Chondrocyte (in vitro differentiated cells): ENCODE results near the gene AGPS. TPM values are rescaled to one million over a fixed set of nuclear protein-coding genes. Genes with fewer than 3 reads are reported as not detected.
"Not testable (repeated sequence)": the region's sequence is repeated elsewhere in the genome, so short reads cannot be mapped to it uniquely, and the experiment has no call there.

Source experiments
- DNase-seq: peaks from one replicate; pipeline ENCODE4 v3.0.0; 2021; ENCODE audit warnings: mixed read lengths, low spot score
- H3K27ac Mint-ChIP-seq: one replicate; pipeline ENCODE4 v1.8.0; 2021; ENCODE audit warnings: mild to moderate bottlenecking, moderate library complexity, mixed read lengths; ENCODE audit not compliant: unreplicated experiment
- H3K27me3 Mint-ChIP-seq: 2 replicates; pipeline ENCODE4 v1.8.0; 2021; ENCODE audit warnings: low read depth, mixed read lengths
- H3K36me3 Mint-ChIP-seq: 2 replicates; pipeline ENCODE4 v1.8.0; 2021; ENCODE audit warnings: low read depth, mixed read lengths
- H3K4me1 Mint-ChIP-seq: 2 replicates; pipeline ENCODE4 v1.8.0; 2021; ENCODE audit warnings: low read depth, mild to moderate bottlenecking, mixed read lengths
- H3K4me3 Mint-ChIP-seq: one replicate; pipeline ENCODE4 v1.8.0; 2021; ENCODE audit warnings: mild to moderate bottlenecking, moderate library complexity, mixed read lengths; ENCODE audit not compliant: unreplicated experiment
- H3K9me3 Mint-ChIP-seq: 2 replicates; pipeline ENCODE4 v1.8.0; 2021; ENCODE audit warnings: low read depth, mixed read lengths
- CTCF ChIP-seq: fragments of 200-600 bp; sonication (generic); IDR thresholded peaks from 2 replicates; pipeline ENCODE4 v1.5.0; 2021; ENCODE audit warnings: antibody characterized with exemption, mild to moderate bottlenecking, moderate library complexity
- total RNA-seq: library from RNA; stranded (reverse); gene quantifications from 3 replicates; pipeline ENCODE4 v1.2.1, GENCODE V29; 2021

The AGPS gene
- total RNA-seq, 1 donor from 2014 or later = 40.2 TPM

GRCh38 chr2:177484180-177484795 lies 91.7 kb downstream of the AGPS start:
- Mint-ChIP-seq H3K4me1 (peaks cover 5% of the 10 kb centered on the region), H3K27ac (no peak overlapping the region), H3K4me3 (no peak overlapping the region), H3K9me3 (peaks cover 5% of the 10 kb centered on the region), H3K36me3 (peaks cover 3% of the 10 kb centered on the region), H3K27me3 (no peaks in the 10 kb centered on the region)
- no peak for TF ChIP-seq CTCF
- DNase-seq = no peak

GRCh38 chr2:177485657-177486056 lies 93.1 kb downstream of the AGPS start:
- H3K27ac Mint-ChIP-seq, H3K27me3 Mint-ChIP-seq, H3K9me3 Mint-ChIP-seq, H3K4me3 Mint-ChIP-seq, H3K4me1 Mint-ChIP-seq, DNase-seq, H3K36me3 Mint-ChIP-seq: not testable (repeated sequence)

DNA sequence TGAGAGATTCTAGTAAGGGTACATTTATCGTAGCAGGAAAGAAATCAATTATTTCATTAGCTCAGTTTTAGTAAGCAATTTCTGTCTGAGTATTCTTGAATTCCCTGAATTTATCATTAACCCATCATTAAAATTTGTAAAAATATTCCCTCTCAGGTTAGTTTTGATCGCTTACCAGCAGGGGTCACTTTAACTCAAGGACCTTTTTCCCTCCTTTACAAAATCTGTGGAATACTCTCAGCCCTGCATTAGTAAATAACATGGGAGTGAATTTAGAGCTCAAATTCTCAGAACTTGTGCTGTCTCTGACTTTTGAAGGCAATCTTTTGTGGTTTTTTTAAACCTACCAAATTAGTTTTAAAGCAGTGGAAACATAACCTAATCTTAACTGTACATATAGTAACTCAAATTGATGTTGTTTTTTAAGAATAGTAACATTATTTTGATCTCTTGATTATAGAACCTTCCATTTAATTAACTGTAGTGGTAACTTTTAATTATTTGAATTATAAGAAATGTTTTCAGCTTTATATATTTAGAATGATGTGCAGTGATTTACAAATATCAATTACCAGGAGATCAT lies 97.2 kb downstream of the AGPS start:
- Mint-ChIP-seq H3K9me3 (no peaks in the 10 kb centered on the region), H3K4me1 (no peaks in the 10 kb centered on the region), H3K4me3 (no peak overlapping the region), H3K27me3 (no peaks in the 10 kb centered on the region), H3K36me3 (peaks cover 10% of the 10 kb centered on the region), H3K27ac (no peak overlapping the region)
- peak; percentile 89 for TF ChIP-seq CTCF
- DNase-seq = no peak

DNA sequence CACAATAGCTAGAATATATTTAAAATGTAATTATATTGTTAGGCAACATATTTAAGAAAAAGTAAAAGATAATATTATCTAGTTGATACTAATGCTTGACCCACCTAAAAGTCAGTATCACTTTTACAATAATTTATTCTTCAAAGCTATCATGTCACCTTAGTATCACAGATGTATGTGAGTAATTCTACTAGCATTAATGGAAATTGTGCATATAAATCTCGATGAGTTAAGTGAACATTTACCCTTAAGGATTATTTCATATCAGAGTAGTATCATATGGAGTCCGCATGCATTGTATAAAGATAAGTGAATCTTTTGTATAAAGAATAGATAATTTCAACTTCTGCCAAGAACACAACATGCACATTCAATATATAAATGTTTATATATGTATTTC lies 103.4 kb downstream of the AGPS start:
- Mint-ChIP-seq H3K4me1 (peaks cover 4% of the 10 kb centered on the region), H3K4me3 (no peak overlapping the region), H3K36me3 (peaks cover 8% of the 10 kb centered on the region), H3K27me3 (no peaks in the 10 kb centered on the region), H3K9me3 (no peaks in the 10 kb centered on the region), H3K27ac (no peak overlapping the region)
- no peak for TF ChIP-seq CTCF
- no peak for DNase-seq

DNA sequence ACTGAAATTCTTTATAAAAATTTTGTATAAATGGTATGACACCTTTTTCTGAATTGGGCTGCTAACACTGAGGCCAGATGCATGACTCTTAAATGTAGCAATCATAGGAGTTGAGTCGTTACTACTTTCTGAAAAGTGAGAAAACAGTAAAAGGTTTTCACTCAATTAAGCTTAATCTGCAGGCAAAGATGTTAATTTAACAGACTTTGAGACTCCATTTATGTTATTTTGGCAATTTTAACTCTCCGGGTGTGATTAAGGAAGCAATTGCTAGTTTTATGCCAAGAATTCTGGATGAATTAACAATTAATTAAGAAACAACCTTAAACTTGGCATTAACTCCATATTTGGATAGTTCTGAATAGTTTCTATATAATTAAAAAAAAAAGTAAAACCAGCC lies 104.3 kb downstream of the AGPS start:
- H3K27ac Mint-ChIP-seq = no peak overlapping the region
- H3K36me3 Mint-ChIP-seq = peaks cover 8% of the 10 kb centered on the region
- H3K27me3 Mint-ChIP-seq = no peaks in the 10 kb centered on the region
- no peaks in the 10 kb centered on the region for H3K9me3 Mint-ChIP-seq
- no peak for DNase-seq
- H3K4me3 Mint-ChIP-seq = no peak overlapping the region
- TF ChIP-seq CTCF = no peak
- peaks cover 4% of the 10 kb centered on the region for H3K4me1 Mint-ChIP-seq

- no peak overlapping the region for H3K4me3 Mint-ChIP-seq
These were observed 108.6 kb downstream of the AGPS start for GRCh38 chr2:177501186-177501585.

More at GRCh38 chr2:177501186-177501585, 108.6 kb downstream of the AGPS start:
- TF ChIP-seq CTCF = no peak
- H3K27ac Mint-ChIP-seq = no peak overlapping the region
- no peaks in the 10 kb centered on the region for H3K27me3 Mint-ChIP-seq
- peaks cover 4% of the 10 kb centered on the region for H3K4me1 Mint-ChIP-seq
- DNase-seq = no peak
- no peaks in the 10 kb centered on the region for H3K36me3 Mint-ChIP-seq
- no peaks in the 10 kb centered on the region for H3K9me3 Mint-ChIP-seq
